Bronchus fibroblast of lung (primary cell): ENCODE measurements around the gene TBC1D22B. TPM values are rescaled to one million over a fixed set of nuclear protein-coding genes. Genes with fewer than 3 reads are reported as not detected.

Experiments used
- total RNA-seq: library from RNA; depleted of rRNA; stranded (reverse); fragments of >200 nt; gene quantifications from 2 replicates; pipeline ENCODE4 v1.2.3, GENCODE V29; 2015

The TBC1D22B gene
- 6.4 and 7.7 TPM in 2 replicates for total RNA-seq

GRCh38 chr6:37257634-37258404, at the start of gene TBC1D22B, which contains the start of gene TMEM217:
TSS of gene TBC1D22B (plus strand) at chr6:37257772. CDS start at chr6:37257918, 146 bp downstream.
TSS of gene TMEM217 (minus strand) at chr6:37258144. CDS start at chr6:37219030, 39,114 bp downstream.

GRCh38 chr6:37353761-37354525, 96.4 kb downstream of the TBC1D22B start, which contains the start of gene RNF8:
TSS of gene RNF8 (plus strand) at chr6:37353983. CDS start at chr6:37354165, 182 bp downstream.

Other genes starting within 250 kb of the TBC1D22B start
- 21.7 and 26.1 TPM in 2 replicates for gene PIM1, start 87.6 kb upstream of the TBC1D22B start, total RNA-seq
- 0.30 TPM in 1 of 2 replicates, not detected in the other for gene TMEM217, start 372 bp downstream of the TBC1D22B start, total RNA-seq
- 9.7 and 12.9 TPM in 2 replicates for gene RNF8, start 96.2 kb downstream of the TBC1D22B start, total RNA-seq
- 19.9 and 21.2 TPM in 2 replicates for gene CMTR1, start 175.4 kb downstream of the TBC1D22B start, total RNA-seq
- gene CCDC167, start 242.1 kb downstream of the TBC1D22B start, total RNA-seq: 73.1 and 79.8 TPM in 2 replicates